Right kidney (tissue), 1 donor: ENCODE measurements around the gene SNX17.
"Not testable (repeated sequence)": the region's sequence is repeated elsewhere in the genome, so short reads cannot be mapped to it uniquely, and the experiment has no call there.

Experiments used
- DNase-seq: peaks from one replicate; pipeline ENCODE4 v3.0.0-alpha.2; 2016

The SNX17 gene

DNA sequence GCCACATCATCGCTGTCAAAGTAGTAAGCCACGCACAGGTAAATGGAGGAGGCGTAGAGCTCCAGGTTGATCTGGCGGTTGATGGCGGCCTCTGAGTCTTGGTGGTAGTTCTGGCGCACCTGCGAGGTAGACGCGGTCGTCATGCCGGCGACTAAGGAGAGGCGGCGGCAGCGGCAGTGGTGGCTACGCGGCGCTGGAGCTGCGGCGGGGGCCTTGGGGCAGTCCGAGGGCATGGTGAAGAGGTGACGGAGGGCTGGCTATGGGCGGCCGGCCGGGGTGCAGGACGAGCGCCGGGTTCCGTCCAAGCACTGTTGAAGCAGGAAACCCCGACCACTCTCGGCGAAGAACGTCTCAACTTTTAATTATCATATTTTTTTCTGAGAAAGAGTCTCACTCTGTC is 22.8 kb downstream of the SNX17 start:
- DNase-seq, result no peak

DNA sequence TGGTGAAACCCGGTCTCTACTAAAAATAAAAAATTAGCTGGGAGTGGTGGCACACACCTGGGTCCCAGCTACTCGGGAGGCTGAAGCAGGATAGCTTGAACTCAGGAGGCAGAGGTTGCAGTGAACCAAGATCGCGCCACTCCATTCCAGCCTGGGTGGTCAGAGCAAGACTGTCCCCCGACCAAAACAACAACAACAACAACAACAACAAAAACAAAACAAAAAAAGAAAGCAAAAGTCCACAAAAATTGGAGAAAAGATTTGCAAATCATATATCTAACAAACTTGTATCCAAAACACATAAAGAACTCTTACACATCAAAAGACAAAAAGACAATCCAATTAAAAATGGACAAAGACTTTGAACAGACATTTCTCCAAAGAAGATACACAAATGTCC is 28.5 kb downstream of the SNX17 start:
- DNase-seq, result no peak

DNA sequence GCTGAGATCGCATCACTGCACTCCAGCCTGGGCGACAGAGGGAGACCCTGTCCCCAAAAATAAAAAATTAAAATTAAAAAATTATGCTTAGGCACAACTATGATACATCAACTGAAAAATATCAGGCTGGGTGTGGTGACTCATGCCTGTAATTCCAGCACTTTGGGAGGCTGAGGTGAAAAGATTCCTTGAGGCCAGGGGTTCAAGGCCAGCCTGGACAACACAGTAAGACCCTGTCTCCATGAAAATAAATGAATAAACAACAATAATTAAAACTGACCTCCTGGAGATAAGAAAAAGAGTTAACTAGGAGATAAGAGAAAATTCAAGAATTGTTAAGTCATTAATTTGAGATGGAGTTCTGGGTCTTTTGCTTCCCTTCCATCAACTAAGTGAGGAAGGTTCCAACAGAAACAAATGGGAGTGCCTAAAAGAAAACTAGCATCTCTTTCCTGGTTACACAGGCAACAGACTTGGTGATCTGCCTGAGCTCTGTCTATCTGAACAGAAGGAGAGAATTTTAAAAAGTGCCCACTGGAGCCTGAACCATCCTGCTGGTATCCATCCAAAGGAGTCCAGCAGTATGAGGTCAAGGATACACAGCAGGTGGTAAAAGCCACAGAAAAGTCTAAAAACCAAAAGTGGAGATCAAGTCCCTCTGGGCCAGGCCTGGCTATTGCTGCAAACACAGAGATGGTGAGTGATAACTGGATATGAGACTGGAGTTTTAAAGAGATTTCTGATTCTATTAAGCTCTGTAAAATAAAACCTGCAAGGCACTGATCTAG is 30.1 kb downstream of the SNX17 start:
- DNase-seq, result no peak

DNA sequence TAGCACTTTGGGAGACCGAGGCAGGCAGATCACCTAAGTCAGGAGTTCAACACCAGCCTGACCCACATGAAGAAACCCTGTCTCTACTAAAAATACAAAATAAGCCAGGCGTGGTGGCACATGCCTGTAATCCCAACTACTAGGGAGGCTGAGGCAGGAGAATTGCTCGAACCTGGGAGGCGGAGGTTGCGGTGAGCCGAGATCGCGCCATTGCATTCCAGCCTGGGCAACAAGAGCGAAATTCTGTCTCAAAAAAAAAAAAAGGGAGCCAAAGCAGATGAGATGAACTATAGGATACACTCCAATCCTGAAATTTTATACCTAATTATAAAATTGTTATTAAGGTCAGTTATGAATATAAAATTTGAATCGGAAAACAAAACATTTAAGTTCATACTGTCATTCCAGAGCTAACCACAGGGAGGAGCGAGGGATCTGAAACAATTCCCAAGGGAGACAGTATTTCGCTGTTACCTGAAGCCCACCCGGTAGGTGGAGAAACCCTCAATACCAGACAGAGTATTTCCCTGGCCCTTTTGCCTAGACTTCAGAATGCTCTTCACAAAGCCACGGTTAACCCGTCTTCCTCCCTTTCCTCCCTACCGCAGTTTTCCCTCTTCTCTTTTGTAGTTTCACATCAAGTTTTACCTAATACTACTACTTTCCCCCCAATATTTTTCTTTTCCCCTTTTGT is 37.5 kb downstream of the SNX17 start:
- DNase-seq, result peak; percentile 28

DNA sequence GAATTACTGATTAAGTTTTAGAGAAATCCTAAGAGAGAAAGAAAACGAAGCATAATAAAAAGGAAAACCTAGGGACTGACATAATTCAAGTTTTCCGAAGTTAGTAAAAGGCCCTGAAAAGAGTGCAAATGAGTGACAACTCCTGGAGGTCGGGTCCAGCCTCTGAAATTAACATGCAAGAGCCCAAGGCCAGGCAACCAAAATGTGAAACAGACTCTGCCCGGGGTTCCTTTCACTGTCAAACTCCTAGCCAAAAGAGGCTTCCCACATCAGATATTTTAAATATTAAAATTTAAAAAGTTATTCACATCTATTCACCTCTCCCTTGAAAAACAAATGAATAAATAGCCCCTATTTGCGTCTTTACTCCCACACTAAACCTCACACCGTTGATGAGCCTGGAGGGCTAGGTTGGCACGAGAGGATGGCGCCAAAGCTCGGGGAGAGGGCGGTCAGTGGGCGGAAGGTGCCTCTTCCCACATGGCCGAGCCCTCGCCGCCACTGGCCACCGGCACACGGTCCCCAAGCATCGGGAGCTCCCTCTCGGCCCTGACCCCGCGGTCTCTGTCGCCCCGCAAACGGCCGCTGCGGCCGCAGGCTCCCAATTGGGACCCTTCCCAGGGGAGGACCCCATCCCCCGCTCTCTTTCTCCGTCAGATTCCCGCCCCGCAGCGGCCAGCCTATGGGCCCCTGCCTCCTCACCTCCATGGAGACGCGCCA is 38.3 kb downstream of the SNX17 start:
- DNase-seq, result no peak

DNA sequence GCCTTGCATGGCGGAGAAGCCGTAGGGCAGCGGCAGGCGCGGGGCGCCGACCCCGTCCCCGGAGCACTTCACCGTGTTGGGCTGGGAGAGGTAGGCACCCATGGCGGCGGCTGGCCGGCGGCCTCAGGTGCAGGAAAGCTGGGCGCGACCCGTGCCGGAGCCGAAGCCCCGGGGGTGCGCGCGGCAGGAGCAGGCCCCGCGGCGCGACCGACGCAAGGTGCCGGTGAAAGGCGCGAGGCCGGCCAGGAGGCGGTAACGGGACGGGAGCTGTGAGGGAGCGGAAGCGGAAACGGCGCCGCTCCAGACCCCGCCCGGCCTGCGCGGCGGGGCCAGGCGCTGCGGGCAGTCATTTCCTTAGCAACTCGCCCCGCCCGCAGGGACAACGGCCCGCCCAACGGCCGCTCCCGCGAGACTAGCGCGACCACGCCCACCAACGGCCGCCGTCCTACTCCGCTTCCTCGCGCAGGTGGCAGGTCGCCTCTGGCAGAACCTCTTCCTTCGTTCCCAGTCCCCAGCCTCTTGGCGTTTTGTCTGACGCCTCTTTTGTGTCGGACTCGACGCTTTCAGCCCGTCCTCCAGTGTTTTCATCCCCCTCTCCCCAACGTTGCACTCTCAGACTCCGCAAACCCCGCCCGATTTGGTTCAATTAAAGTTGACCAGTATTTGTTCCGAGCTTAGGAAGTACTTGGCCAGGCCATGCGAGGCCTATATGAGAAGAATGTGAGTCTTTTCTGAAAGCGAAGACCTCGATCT is 39.1 kb downstream of the SNX17 start, which contains the start of gene PPM1G:
Gene PPM1G, minus strand, starts transcription at position 271 of the 753 bp plus-strand sequence. Its CDS starts 169 bp downstream, at position 102.
- DNase-seq, result peak; percentile 94

DNA sequence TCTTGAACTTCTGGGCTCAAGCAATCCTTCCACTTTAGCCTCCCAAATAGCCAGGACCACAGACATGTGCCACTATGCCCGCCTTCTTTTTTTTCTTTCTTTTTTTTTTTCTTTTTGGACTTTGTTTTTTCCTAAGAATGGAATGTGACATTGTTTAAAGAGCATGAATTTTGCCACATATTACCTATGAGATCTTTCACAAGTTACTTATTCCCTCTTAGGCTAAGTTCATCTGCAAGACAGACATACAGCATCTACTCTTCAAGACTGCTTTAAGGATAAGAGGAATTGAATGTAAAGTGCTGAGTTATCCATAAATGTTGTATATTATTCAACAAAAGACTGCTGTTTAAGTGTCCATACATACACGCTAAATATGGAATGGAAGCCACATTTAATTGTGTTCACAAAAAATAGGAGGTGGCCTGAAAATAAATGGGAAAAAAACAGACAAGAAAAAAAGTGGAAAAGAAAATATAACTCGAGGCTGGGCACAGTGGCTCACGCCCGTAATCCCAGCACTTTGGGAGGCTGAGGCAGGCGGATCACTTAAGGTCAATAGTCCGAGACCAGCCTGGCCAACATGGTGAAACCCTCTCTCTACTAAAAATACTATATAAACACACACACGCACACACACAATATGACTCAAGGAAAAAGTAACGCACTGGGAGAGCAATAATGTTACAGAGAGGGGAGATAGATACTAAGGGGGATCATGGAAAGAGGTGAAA is 42.2 kb downstream of the SNX17 start:
- no peak for DNase-seq

DNA sequence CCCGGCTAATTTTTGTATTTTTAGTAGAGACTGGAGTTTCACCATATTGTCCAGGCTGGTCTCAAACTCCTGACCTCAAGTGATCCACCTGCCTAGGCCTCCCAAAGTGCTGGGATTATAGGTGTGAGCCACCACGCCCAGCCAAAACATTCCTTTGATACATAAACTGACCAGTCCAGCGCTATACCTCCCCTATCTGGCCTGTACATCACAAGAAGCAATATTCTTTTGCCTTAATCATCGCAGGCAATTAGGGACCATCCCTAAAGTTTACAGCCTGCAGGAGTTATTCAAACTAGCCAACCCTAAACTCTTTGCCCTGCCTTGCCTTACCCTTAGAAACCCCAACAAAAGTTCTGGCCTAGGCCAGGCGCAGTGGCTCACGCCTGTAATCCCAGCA is 45.7 kb downstream of the SNX17 start:
- no peak for DNase-seq

DNA sequence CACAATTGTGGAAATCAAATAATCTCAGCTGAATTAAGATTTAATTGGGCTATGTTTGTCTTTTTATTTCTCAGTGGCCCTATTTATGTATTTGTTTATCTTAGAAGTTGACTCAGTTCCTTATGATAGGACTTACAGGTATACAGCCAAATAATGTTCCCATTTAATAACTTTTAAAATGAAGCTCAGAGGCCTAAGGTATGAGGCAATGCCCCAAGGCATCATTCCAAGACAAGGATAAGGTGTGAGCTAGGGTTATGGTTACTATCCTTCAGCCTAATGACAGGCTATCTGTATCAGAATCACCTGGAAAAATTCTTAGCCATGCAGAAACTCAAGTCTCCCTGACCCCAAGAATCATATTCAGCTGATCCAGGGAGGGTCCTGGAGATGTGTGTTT is 50.6 kb downstream of the SNX17 start:
- no peak for DNase-seq

DNA sequence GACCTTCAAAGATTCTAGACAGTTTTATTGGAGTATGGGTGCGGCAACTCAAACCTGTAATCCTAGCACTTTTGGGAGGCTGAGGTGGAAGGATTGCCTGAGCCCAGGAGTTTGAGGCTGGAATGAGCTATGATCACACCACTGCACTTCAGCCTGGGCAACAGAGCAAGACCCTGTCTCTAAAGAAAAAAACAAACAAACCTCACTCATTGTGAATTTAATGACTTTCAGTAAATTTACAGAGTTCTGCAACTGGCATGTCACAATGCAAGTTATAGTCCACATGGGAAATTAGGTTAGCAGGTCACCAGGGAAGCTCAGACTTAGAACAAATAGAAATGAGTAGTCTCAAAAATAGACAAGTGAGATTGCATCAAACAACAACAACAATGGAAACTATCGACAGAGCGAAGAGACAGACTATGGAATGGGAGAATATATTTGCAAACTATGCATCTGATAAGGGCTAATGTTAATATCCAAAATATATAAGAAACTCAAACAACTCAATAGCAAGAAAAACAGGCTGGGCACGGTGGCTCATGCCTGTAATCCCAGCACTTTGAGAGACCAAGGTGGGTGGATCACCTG is 51.3 kb downstream of the SNX17 start:
- no peak for DNase-seq

DNA sequence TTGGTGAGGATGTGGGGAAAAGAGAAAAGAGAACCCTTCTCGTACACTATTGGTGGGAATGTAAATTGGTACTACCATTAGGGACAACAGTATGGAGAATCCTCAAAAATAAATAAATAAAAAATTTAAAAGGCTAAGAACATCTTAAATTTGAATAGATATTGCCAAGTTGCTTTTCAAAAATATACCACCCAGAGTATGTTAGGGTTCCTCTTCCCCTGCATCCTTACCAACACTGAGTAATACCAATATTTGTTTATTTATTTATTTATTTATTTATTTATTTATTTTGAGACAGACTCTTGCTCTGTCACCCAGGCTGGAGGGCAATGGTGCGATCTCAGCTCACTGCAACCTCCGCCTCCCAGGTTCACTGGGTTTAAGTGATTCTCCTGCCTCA is 52.5 kb downstream of the SNX17 start:
- no peak for DNase-seq

DNA sequence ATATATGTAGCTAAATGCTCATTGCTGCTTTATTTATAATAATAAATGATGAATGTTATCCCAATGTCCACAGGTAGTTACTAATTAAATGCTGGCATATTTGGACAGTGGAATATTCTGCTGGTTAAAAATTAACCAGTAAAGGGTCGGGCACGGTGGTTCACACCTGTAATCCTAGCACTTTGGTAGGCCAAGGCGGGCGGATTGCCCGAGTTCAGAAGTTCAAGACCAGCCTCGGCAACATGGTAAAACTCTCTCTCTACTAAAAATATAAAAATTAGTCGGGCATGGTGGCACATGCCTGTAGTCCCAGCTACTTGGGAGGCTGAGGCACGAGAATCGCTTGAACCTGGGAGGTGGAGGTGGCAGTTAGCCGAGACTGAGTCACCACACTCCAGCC is 54.6 kb downstream of the SNX17 start:
- not testable (repeated sequence) for DNase-seq
